ENCODE results near the gene VRK3.

VRK3 gene

DNA sequence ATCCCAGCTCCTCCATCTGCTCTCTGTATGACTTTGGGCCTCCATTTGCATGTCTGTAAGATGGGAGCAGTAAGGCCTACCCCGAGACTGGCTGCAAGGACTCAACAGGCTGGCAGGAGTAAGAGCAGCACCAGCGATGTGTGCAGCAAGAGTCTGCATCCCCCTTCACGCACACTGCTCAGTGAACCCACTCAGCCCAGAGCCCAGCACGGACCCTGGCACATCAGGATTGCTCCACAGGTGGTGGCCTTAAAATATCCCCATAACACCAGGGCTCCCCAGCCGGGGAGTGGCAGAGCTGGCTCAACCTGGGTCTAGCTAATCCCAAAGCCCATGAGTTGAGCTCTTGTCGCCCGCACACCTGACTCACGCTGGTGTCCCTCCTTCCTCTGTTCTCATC, 23.4 kb downstream of the VRK3 start:
- H3K4me1 Mint-ChIP-seq: peaks cover 4% of the 10 kb centered on the region
- H3K27ac Mint-ChIP-seq: peak overlapping the region; percentile 57
- DNase-seq: no peak
- no peaks in the 10 kb centered on the region for H3K27me3 Mint-ChIP-seq (ENCODE audit: low read depth, poor library complexity)
- TF ChIP-seq, protein P1, sequence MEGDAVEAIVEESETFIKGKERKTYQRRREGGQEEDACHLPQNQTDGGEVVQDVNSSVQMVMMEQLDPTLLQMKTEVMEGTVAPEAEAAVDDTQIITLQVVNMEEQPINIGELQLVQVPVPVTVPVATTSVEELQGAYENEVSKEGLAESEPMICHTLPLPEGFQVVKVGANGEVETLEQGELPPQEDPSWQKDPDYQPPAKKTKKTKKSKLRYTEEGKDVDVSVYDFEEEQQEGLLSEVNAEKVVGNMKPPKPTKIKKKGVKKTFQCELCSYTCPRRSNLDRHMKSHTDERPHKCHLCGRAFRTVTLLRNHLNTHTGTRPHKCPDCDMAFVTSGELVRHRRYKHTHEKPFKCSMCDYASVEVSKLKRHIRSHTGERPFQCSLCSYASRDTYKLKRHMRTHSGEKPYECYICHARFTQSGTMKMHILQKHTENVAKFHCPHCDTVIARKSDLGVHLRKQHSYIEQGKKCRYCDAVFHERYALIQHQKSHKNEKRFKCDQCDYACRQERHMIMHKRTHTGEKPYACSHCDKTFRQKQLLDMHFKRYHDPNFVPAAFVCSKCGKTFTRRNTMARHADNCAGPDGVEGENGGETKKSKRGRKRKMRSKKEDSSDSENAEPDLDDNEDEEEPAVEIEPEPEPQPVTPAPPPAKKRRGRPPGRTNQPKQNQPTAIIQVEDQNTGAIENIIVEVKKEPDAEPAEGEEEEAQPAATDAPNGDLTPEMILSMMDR (IDR thresholded peaks at IDR 0.05): no peak
- no peak overlapping the region for H3K4me3 Mint-ChIP-seq
- peaks cover 19% of the 10 kb centered on the region for H3K36me3 Mint-ChIP-seq (ENCODE audit: low read depth)
- no peaks in the 10 kb centered on the region for H3K9me3 Mint-ChIP-seq

DNA sequence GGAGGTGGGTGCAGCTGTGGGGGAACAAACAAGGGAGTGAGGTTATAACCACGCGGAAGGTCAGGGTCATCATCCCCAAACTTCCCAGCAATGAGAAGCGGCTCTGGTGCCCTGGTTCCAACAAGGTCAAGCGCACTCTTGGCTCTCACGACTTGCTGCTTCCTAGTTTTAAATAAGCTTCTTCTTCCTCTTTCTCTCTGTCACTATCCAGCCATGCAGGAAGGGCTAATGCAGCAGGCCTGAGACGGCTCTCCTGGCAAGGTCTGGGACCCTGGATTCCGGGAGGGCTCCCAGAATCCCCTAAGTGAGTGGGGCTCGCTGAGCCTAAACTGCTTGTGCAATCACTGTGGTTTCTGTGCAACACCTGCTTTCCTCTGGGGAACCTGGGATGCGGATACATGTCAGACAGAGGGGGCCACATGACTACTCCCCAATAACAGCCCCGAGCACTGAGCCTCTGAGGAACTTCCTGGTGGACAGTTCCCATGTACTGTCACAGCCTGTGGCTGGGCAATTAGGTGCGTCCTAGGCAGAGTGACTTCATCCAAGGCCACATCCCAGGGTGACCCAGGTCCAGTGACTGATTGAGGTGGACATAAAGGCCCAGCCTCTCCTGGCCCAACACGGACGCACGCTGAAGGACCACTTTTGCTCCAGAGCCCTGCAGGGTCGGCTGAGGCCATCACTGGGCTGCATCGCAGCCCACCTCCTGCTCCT, 24.2 kb downstream of the VRK3 start:
- Mint-ChIP-seq H3K27me3 (ENCODE audit: low read depth, poor library complexity) (no peaks in the 10 kb centered on the region), H3K36me3 (ENCODE audit: low read depth) (peaks cover 18% of the 10 kb centered on the region), H3K9me3 (no peaks in the 10 kb centered on the region), H3K4me1 (peaks cover 4% of the 10 kb centered on the region), H3K27ac (no peak overlapping the region), H3K4me3 (no peak overlapping the region)
- TF ChIP-seq, protein P1 (IDR thresholded peaks at IDR 0.05): no peak
- DNase-seq: no peak

DNA sequence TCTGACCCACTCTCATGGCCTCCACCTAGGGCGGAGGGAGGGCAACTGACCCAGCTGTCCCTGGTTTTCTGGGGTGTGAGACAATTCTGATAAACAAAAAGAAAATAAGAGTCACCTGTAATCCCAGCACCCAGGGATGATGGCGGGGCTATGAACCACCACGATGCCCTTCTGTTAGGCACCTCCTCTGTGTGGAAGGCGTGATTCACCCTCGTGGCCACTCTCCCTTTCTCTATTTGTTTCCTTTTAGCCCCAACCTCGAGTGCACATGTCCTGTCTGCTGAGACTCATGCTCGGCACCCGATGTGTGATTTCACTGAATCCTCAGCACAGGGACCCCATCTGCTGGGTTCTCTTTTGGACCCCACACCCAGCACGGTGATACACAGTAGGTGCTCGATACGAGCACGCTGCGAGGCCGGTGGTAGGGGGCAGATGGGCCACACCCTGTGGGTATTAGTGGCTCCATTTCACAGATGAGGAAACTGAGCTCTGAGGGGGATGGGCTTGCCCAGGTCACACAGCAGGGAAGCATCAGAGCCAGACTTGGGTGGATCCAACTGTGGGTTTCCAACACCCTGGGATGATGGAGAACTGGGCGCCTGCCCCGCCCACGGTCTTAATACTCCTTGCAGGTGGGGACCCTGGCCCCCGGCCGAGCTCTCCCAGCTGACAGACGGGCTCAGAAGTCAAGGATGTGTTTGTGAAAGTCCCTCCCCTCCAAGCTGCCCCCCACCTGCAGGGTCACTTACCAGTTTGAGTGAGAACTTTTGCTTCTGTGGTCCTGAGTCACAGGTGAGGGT, 24.9 kb downstream of the VRK3 start:
- no peaks in the 10 kb centered on the region for H3K27me3 Mint-ChIP-seq (ENCODE audit: low read depth, poor library complexity)
- no peak for DNase-seq
- peaks cover 4% of the 10 kb centered on the region for H3K4me1 Mint-ChIP-seq
- no peak overlapping the region for H3K27ac Mint-ChIP-seq
- peaks cover 20% of the 10 kb centered on the region for H3K36me3 Mint-ChIP-seq (ENCODE audit: low read depth)
- TF ChIP-seq, protein P1 (IDR thresholded peaks at IDR 0.05): no peak
- no peak overlapping the region for H3K4me3 Mint-ChIP-seq
- H3K9me3 Mint-ChIP-seq: no peaks in the 10 kb centered on the region

DNA sequence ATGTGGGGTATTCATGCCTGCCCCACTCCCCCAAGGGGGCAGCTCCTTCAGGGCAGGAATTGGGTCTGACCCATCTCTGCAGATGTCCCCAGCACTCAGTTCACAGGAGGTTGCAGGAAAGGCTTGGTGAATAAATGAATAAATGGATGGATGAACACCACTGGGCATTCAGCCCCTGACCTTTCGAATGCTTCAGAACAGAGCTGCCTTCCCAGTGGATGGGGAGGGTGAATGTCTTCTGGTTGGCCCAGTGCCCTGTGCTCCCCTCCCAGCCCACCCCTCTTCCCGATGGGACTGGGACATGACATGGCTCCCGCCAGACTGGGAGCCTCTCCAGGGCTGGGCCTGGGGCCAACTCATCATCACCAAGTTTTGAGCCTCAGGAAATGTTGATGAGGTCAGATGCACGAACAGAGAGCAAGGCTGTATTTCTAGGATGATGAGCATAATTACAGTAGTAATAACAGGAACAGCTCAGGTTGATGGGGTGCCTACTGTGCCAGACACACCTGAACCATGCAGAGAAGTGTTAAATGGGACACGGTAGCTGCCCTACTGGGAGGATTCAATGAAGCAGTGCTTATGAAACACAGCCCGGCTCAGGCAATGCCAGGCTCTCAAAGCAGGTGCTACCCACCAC, 25.7 kb downstream of the VRK3 start:
- no peaks in the 10 kb centered on the region for H3K27me3 Mint-ChIP-seq (ENCODE audit: low read depth, poor library complexity)
- peaks cover 4% of the 10 kb centered on the region for H3K4me1 Mint-ChIP-seq
- no peaks in the 10 kb centered on the region for H3K9me3 Mint-ChIP-seq
- H3K36me3 Mint-ChIP-seq (ENCODE audit: low read depth): peaks cover 20% of the 10 kb centered on the region
- no peak overlapping the region for H3K4me3 Mint-ChIP-seq
- TF ChIP-seq, protein P1 (IDR thresholded peaks at IDR 0.05): no peak
- no peak overlapping the region for H3K27ac Mint-ChIP-seq
- DNase-seq: no peak

DNA sequence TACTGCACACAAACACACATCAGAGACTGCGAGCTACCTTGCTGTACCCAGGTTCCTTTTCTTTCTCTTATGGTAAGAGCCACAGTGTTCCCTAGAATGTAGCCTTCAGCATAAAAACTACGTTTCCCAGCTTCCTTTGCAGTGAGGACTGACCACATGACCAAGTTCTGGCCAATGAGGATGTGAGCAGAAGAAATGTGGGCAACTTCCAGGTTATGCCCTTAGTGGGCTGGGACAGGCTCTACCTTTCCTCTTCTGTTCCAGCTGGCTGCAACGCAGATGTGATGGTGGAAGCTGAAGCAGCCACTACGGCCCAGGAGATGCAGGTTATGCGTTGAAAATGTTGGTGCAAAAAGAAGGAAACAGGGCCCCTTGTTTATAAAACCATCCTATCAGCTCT, 27.5 kb downstream of the VRK3 start:
- Mint-ChIP-seq H3K9me3 (no peaks in the 10 kb centered on the region), H3K4me3 (no peak overlapping the region), H3K27ac (no peak overlapping the region), H3K36me3 (ENCODE audit: low read depth) (peaks cover 36% of the 10 kb centered on the region), H3K27me3 (ENCODE audit: low read depth, poor library complexity) (no peaks in the 10 kb centered on the region), H3K4me1 (peaks cover 4% of the 10 kb centered on the region)
- peak; percentile 26 for DNase-seq
- TF ChIP-seq, protein P1 (IDR thresholded peaks at IDR 0.05): no peak
